HepG2 (cell line): ENCODE data around the gene FGFR3. TPM values are rescaled to one million over a fixed set of nuclear protein-coding genes. Genes with fewer than 3 reads are reported as not detected.

Experiments
- DPF2 ChIP-seq: sonication (generic); formaldehyde crosslinking; IDR thresholded peaks from 2 replicates; pipeline ENCODE4 v1.4.0; 2020; ENCODE audit warnings: mild to moderate bottlenecking, low read depth, missing genetic modification reagents, borderline replicate concordance
- ESRRA ChIP-seq: sonication (generic); formaldehyde crosslinking; IDR thresholded peaks from 2 replicates; pipeline ENCODE4 v1.5.1; 2020; ENCODE audit warnings: mild to moderate bottlenecking, low read depth, missing genetic modification reagents
- ETV6 ChIP-seq: sonication (generic); formaldehyde crosslinking; conservative IDR thresholded peaks from 2 replicates; pipeline ENCODE4 v1.4.0; 2020; ENCODE audit warnings: missing genetic modification reagents
- GTF2F1 ChIP-seq: fragments of 150-350 bp; IDR thresholded peaks from 2 replicates; pipeline ENCODE4 v1.6.1; 2014; ENCODE audit warnings: low read length
- HMGXB4 ChIP-seq, 2 experiments: sonication (generic) in 1 of 2; formaldehyde crosslinking in 1 of 2; IDR thresholded peaks; 2 replicates each; pipeline versions ENCODE4 v1.4.0 to v1.6.1; 2018 to 2020; ENCODE audit warnings: missing genetic modification reagents in 2 of 2, borderline replicate concordance in 1 of 2, low read depth in 1 of 2, mild to moderate bottlenecking in 1 of 2, missing biosample characterization in 1 of 2
- MBNL3 ChIP-seq: fragments of 250-450 bp; sonication (Bioruptor Pico); conservative IDR thresholded peaks from 2 replicates; pipeline ENCODE4 v1.8.0; 2022; ENCODE audit warnings: mild to moderate bottlenecking, inconsistent platforms
- REST ChIP-seq, 2 experiments: IDR thresholded peaks; 2 replicates each; pipeline ENCODE4 v1.6.1; 2011 to 2012; ENCODE audit warnings: low read length in 2 of 2, borderline replicate concordance in 1 of 2, low read depth in 1 of 2, mild to moderate bottlenecking in 1 of 2, moderate library complexity in 1 of 2
- TOPORS ChIP-seq: sonication (generic); formaldehyde crosslinking; IDR thresholded peaks from 2 replicates; pipeline ENCODE4 v1.8.0; 2023; ENCODE audit warnings: mild to moderate bottlenecking, missing genetic modification reagents
- TRIM24 ChIP-seq: sonication (generic); formaldehyde crosslinking; IDR thresholded peaks from 2 replicates; pipeline ENCODE4 v1.8.0; 2022; ENCODE audit warnings: mild to moderate bottlenecking, missing genetic modification reagents
- ZBTB39 ChIP-seq: sonication (generic); formaldehyde crosslinking; IDR thresholded peaks from 2 replicates; pipeline ENCODE4 v1.5.0; 2020; ENCODE audit warnings: missing genetic modification reagents
- ZFP62 ChIP-seq: sonication (generic); formaldehyde crosslinking; IDR thresholded peaks from 2 replicates; pipeline ENCODE4 v1.4.0; 2020; ENCODE audit warnings: missing genetic modification reagents
- ZNF318 ChIP-seq: sonication (generic); formaldehyde crosslinking; IDR thresholded peaks from 2 replicates; pipeline ENCODE4 v1.4.0; 2020; ENCODE audit warnings: mild to moderate bottlenecking, missing genetic modification reagents
- polyA plus RNA-seq, 8 experiments: library from polyadenylated mRNA; depleted of rRNA in 3 of 8; stranded (reverse) in 7 of 8; unstranded in 1 of 8; fragments of >200 nt; fragmentation: Illumina TruSeq in 4 of 8; extraction: Trizol in 4 of 8; gene quantifications; 2 replicates each; pipeline versions ENCODE4 v1.2.1 to v1.2.3, GENCODE V29; 2011 to 2016; ENCODE audit warnings: low read depth in 4 of 8, missing spikeins in 1 of 8, mixed read lengths in 1 of 8; ENCODE audit not compliant: insufficient read depth in 1 of 8
- total RNA-seq, 5 experiments: library from RNA; depleted of rRNA; stranded (reverse); fragments of >200 nt; fragmentation: Illumina TruSeq; extraction: Trizol; gene quantifications; 2 replicates each; pipeline ENCODE4 v1.2.3, GENCODE V29; 2016; ENCODE audit warnings: low read depth in 1 of 5

The FGFR3 gene
- total and polyA plus RNA-seq, 2 of the 13 experiments (the other 11 are each of a cell fraction or from before 2014, with no cell fraction given), result 103 to 109 TPM

GRCh38 chr4:1786544-1787362 lies 6.3 kb upstream of the FGFR3 start (continued):
- TF ChIP-seq HMGXB4 (CRISPR knock-in tag; IDR thresholded peaks at IDR 0.05; ENCODE audit: borderline replicate concordance in 1 of 2, low read depth in 1 of 2), result no peak
- no peak for TF ChIP-seq ZBTB39 (CRISPR knock-in tag)
- no peak for TF ChIP-seq GTF2F1
- TF ChIP-seq ZFP62 (CRISPR knock-in tag), result no peak
- no peak for TF ChIP-seq REST (IDR thresholded peaks at IDR 0.05; ENCODE audit: borderline replicate concordance in 1 of 2, low read depth in 1 of 2, low read length in 2 of 2)
- TF ChIP-seq ETV6, result no peak
- no peak for TF ChIP-seq ZNF318
- no peak for TF ChIP-seq TOPORS (CRISPR knock-in tag)
- TF ChIP-seq ESRRA (CRISPR knock-in tag), result no peak
- TF ChIP-seq MBNL3 (CRISPR knock-in tag), result no peak
- no peak for TF ChIP-seq DPF2 (CRISPR knock-in tag)
- no peak for TF ChIP-seq TRIM24 (CRISPR knock-in tag)
